Endothelial cell of umbilical vein (primary cell): ENCODE measurements around the gene MAPKAP1.

ENCODE experiments used
- EZH2 ChIP-seq: IDR thresholded peaks from 2 replicates; pipeline ENCODE4 v1.6.1; 2012; ENCODE audit warnings: borderline replicate concordance, low read depth, mild to moderate bottlenecking, moderate library complexity, low read length, inconsistent platforms; ENCODE audit not compliant: severe bottlenecking
- FOS ChIP-seq: IDR thresholded peaks from 2 replicates; pipeline ENCODE4 v1.6.1; 2011; ENCODE audit warnings: mild to moderate bottlenecking, low read length, moderate library complexity, borderline replicate concordance; ENCODE audit not compliant: insufficient read depth
- JUN ChIP-seq: IDR thresholded peaks from 2 replicates; pipeline ENCODE4 v1.6.1; 2011; ENCODE audit warnings: borderline replicate concordance, low read depth; ENCODE audit not compliant: insufficient read length, insufficient read depth
- MYC ChIP-seq: IDR thresholded peaks from one replicate; pipeline ENCODE4 v1.6.1; 2011; ENCODE audit warnings: mild to moderate bottlenecking, low read depth, low read length
- POLR2A ChIP-seq: IDR thresholded peaks from 2 replicates; pipeline ENCODE4 v1.6.1; 2012; ENCODE audit warnings: low read depth, mild to moderate bottlenecking, control low read depth, low read length
- POLR2AphosphoS5 ChIP-seq: IDR thresholded peaks from 2 replicates; pipeline ENCODE4 v1.6.1; 2012; ENCODE audit warnings: low read depth, mild to moderate bottlenecking, control low read depth, low read length, moderate library complexity; ENCODE audit not compliant: insufficient read depth
- TF ChIP-seq, protein P1 (sequence below), 2 donors: IDR thresholded peaks; 1 replicate in 1 of 2; 2 replicates in 1 of 2; pipeline ENCODE4 v1.5.1; 2011; ENCODE audit warnings: low read length in 2 of 2, mild to moderate bottlenecking in 2 of 2, moderate library complexity in 2 of 2, control low read depth in 1 of 2, inconsistent platforms in 1 of 2, low read depth in 1 of 2; ENCODE audit not compliant: insufficient read depth in 1 of 2; ENCODE audit errors: extremely low read depth in 1 of 2
- TF ChIP-seq, protein P2 (sequence below): IDR thresholded peaks from 2 replicates; pipeline ENCODE4 v1.6.1; 2011; ENCODE audit not compliant: insufficient read depth, insufficient read length

DNA sequence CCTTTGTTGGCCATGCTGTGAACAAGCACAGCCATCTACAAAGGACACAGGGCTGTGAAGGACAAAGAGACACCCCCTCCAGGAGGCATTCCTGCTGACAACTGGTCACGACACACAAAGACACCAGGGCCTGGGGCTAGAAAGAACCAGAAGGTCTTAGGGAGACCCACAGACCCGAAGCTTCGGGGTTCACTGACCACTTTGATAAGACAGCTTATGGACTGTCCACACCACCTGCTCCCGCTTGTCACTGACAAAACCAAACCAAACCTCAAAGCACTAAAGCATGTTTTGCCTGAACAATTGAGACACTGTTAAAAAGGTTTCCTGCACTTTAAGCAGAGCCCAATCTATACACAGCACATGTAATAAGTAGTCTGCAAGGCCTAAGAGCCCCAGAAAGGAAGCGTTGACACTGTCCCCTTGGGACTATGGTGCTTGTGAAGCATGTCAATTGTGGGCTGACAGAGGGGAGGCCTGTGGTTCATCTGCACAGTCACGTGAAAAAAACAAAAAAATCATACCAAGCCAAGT is 260.4 kb downstream of the MAPKAP1 start:
- TF ChIP-seq, protein P1, sequence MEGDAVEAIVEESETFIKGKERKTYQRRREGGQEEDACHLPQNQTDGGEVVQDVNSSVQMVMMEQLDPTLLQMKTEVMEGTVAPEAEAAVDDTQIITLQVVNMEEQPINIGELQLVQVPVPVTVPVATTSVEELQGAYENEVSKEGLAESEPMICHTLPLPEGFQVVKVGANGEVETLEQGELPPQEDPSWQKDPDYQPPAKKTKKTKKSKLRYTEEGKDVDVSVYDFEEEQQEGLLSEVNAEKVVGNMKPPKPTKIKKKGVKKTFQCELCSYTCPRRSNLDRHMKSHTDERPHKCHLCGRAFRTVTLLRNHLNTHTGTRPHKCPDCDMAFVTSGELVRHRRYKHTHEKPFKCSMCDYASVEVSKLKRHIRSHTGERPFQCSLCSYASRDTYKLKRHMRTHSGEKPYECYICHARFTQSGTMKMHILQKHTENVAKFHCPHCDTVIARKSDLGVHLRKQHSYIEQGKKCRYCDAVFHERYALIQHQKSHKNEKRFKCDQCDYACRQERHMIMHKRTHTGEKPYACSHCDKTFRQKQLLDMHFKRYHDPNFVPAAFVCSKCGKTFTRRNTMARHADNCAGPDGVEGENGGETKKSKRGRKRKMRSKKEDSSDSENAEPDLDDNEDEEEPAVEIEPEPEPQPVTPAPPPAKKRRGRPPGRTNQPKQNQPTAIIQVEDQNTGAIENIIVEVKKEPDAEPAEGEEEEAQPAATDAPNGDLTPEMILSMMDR (IDR thresholded peaks at IDR 0.05; ENCODE audit: extremely low read depth in 1 of 2, insufficient read depth in 1 of 2, low read depth in 1 of 2, low read length in 2 of 2), result no peak
- TF ChIP-seq POLR2AphosphoS5 (no peak), EZH2 (no peak), FOS (no peak), POLR2A (no peak), MYC (no peak), JUN (no peak)
- TF ChIP-seq, protein P2, sequence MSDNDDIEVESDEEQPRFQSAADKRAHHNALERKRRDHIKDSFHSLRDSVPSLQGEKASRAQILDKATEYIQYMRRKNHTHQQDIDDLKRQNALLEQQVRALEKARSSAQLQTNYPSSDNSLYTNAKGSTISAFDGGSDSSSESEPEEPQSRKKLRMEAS, result no peak
